ENCODE measurements around the gene PARP2.
"Not testable (repeated sequence)": the region's sequence is repeated elsewhere in the genome, so short reads cannot be mapped to it uniquely, and the experiment has no call there.

PARP2 gene

GRCh38 chr14:20350282-20350681, 6.8 kb downstream of the PARP2 start:
- DNase-seq = no peak

DNA sequence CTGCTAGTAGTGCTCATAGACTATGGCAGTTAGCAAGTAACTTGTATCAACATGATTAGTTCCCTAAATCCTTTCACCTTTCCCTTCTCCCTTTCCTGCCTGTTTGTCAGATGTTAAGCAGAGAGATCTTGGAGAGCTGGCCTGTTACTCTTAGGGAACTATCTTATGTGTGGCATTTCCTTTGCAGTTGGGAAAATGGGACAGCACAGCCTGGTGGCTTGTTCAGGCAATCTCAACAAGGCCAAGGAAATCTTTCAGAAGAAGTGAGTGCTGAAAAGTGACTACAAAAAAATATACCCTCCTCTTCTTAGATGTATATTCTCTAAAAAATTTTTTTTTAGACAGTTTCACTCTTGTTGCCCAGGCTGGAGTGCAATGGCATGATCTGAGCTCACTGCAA, 7.4 kb downstream of the PARP2 start:
- DNase-seq = no peak

DNA sequence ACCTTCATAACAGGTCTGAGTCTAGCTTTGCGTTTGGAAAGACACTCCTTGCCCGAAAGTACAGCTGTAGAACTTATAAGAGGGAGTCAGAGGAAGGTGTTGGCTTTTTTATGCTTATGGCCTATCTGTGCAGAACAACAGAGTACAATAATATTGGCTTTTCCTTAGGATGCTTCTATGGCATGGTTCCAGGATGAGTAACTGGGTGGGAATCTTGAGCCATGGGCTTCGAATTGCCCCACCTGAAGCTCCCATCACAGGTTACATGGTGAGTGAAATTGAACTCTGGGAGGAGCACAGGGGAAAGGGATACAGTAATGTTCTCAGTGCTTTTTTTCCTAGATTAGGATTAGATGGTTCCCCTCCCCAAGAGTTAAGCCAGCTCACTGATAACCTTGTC, 13.0 kb downstream of the PARP2 start:
- DNase-seq = no peak

DNA sequence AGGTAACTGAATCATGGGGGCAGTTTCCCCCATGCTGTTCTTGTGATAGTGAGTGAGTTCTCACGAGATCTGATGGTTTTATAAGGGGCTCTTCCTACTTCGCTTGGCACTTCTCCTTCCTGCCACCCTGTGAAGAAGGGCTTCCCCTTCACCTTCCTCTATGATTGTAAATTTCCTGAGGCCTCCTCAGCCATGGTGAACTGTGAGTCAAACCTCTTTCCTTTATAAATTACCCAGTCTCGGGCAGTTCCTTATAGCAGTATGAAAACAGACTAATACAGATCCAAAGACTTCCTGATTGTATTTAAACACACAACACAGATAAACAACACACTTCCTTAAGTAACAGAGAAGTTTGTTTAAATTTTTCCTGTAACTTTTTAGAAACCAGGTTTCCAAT, 15.0 kb downstream of the PARP2 start:
- DNase-seq = not testable (repeated sequence)

- DNase-seq = no peak
Observed at GRCh38 chr14:20365928-20366327, 22.5 kb downstream of the PARP2 start.

DNA sequence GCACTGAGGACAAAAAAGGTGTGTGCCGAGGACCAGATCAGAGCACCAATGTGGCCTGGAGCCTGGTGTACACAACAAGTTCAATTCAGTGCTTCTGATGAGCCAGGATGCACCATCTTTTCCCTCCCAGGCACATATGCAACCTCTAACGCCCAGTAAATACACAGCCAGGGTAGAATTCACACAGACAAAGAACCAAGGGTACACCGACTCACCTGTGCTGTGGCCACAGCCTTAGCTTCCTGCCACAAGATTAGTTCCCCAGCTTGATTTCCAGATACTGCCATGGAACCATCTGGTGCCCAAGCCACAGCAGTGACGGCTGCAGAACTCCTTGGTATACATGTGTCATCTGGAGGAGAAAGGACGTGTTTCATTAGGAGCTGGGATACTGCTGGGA, 29.4 kb downstream of the PARP2 start:
- no peak for DNase-seq

DNA sequence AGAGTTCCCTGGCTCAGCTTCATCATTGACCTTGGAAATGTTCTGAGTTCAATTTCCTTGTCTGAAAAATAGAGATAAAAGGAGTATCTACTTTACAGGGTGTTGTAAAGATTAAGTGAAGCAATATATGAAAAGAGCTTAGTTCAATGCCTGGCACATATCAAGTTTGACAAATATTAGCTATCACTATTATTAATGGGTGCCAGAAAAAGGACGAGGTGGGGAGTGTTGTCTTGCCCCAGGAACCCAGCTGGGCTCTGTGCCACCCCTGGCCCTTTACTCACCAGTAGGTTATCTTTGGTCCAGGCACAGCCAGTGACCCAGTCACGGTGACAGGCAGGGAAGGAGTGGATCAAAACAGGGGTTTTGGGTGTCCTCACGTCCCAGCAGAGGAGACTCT, 32.0 kb downstream of the PARP2 start:
- no peak for DNase-seq

- DNase-seq = no peak
Observed at GRCh38 chr14:20376071-20376588, 32.7 kb downstream of the PARP2 start.

- no peak for DNase-seq
Observed at GRCh38 chr14:20377171-20377570, 33.7 kb downstream of the PARP2 start.

GRCh38 chr14:20379743-20380142, 36.3 kb downstream of the PARP2 start:
- no peak for DNase-seq

GRCh38 chr14:20380681-20381080, 37.2 kb downstream of the PARP2 start:
- no peak for DNase-seq

GRCh38 chr14:20381341-20381740, 37.9 kb downstream of the PARP2 start:
- no peak for DNase-seq

DNA sequence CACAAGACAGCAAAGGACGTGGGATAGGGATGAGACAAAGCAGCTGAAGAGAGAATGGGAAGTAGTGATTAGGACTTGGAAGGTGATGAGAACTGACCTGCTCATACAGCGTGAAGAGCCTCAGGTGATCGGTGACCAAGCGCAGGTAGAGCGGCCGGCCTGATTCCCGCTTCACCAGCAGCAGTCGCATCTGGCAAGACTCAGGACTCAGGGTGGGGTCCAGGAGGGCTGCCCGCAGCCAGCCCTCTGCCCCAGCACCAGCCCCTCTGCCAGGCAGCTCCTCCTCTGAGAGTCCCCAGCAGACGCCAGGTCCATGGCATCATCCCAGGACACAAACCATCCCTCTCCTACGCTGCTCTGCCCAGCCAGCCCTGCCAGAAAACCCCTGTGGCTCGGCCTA, 39.1 kb downstream of the PARP2 start:
- no peak for DNase-seq

DNA sequence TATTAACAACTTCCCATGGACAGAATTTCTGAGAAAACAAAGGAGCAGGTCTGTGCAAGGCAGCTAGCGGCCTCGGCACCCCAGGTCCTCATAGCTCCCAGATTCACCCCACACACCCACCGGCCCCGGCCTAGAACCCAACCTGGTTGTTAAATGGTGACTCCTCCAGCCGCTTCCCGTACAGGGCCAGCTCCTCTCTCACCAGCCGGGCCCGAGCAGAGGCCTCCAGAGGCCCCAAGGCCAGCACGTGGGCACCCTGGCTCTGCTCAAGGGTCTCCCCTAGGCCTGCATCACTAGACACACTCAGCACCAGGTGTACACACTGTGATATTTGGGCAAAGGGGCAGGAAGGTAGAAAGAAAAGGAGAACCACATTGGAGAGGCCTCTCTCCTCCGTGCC, 39.6 kb downstream of the PARP2 start:
- no peak for DNase-seq

DNA sequence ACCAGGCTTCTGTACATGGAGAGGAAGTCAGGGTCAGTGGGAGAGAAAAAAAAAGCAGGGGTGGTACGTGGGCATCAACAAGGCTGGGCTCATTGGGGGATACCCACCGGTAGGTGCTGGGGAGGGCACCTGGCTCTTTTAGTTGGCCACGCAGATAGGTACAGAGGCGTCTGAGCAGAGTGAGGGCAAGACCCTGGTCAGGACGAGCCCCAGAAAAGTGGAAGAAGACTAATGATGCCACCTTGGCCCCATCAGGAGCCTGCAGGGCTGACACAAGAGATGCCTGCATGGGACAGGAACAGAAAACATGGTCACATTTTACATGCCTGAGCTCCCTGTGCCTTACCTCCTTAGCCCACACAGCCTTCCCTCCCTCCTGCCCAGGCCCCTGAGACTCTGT, 40.2 kb downstream of the PARP2 start:
- no peak for DNase-seq

DNA sequence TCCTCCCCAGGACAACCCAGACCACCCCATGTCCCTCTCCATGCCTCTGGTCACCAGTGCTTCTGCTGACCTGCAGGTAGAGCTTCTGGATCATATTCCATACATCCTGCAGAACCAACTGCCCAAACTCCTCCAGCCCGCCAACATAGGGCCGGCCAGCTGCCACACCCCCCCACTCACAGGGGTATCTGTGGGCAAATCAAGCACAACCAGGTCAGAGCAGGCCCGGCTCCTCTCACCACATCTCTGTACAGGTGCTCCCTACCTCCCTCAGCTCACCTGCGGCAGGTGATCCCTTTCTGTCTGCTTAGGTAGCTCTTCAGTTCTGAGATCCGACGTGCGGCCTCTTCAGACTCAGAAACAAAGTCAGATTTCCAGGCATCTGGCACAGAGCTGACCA, 40.9 kb downstream of the PARP2 start:
- DNase-seq = no peak

- DNase-seq = no peak
Observed at GRCh38 chr14:20384886-20385285, 41.5 kb downstream of the PARP2 start.

- DNase-seq = no peak
Observed at GRCh38 chr14:20386276-20386855, 42.9 kb downstream of the PARP2 start.

- DNase-seq = no peak
Observed at GRCh38 chr14:20387576-20387975, 44.1 kb downstream of the PARP2 start.

GRCh38 chr14:20388159-20388558, 44.7 kb downstream of the PARP2 start:
- no peak for DNase-seq

- no peak for DNase-seq
Observed at GRCh38 chr14:20391505-20391904, 48.1 kb downstream of the PARP2 start.

DNA sequence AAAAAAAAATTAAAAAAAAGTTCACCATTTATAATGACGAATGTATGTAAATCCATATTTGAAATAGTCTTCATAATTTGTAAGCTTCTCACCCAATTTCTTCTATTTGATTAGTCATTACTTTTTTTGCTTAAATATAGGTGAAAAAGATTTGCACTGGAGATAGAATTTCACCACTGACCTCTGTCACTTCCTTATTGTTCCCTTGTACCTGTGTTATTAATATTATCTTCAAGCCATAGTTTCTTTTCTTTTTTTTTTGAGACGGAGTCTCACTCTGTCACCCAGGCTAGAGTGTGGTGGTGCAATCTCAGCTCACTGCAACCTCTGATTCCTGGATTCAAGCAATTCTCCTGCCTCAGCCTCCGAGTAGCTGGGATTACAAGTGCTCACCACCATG, 54.1 kb downstream of the PARP2 start:
- DNase-seq = no peak

DNA sequence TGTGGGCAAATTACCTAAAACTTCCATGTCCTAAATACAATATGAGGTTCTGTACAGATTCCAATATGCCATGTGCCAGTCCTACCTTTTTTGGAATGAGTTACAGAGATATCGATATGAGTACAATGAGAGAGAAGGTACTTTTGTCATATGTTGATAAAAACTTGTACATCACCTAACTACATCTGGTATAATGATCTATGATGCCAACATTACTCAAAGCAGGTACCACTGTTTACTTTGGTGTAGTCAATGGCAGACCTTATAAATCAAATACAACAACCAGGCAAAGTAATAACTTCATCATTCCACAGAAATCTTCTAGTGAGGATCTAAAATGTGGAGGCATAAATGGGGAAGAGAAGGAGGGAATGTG, 57.1 kb downstream of the PARP2 start:
- DNase-seq = no peak

DNA sequence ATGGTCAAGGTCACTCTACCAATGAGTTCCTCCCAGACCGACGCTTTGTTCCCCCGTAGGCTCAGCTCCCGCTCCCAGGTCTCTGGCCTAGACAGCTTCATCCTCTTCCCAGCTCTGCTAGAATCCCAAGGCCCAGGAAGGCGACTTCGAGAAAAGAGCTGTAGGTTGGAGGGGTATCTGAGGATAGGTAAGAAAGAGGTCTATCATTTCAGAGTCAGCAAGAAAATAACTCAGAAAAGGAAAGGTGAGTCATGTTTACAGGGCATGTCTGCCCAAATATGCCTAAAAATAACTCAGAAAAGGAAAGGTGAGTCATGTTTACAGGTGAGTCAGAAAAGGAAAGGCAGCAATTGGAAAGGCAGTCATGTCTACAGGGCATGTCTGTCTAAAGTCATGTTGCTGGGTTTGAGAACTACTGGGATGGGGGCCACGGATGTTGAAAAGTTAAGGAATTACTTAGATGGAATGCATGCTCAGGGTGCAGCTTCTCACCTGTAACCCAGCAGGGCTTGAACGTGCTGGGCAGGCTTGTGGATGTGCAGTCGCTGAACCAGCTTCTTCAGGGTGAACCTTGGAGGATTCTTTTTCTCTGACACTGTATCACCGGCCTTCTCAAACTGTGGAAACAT, 57.6 kb downstream of the PARP2 start:
- peak; percentile 10 to 36 for DNase-seq

- no peak for DNase-seq
Observed at GRCh38 chr14:20403521-20403920, 60.1 kb downstream of the PARP2 start.
